ENCODE data around the gene EEF1AKMT4. TPM values are rescaled to one million over a fixed set of nuclear protein-coding genes. Genes with fewer than 3 reads are reported as not detected.

EEF1AKMT4 gene
- polyA plus RNA-seq, 2 of the 4 experiments (the other 2 are of a cell fraction) = 9.8 to 12.7 TPM

GRCh38 chr3:184307915-184308314 lies 58.4 kb downstream of the EEF1AKMT4 start (continued):
- no peak for TF ChIP-seq ZFP36 (IDR thresholded peaks at IDR 0.05; ENCODE audit: borderline replicate concordance, partially characterized antibody)
- TF ChIP-seq HEYL (CRISPR knock-in tag; IDR thresholded peaks at IDR 0.05) = no peak
- TF ChIP-seq ATOH8 (CRISPR knock-in tag; IDR thresholded peaks at IDR 0.05; ENCODE audit: low read depth) = no peak
- no peak for TF ChIP-seq HOXB13 (CRISPR knock-in tag; IDR thresholded peaks at IDR 0.05; ENCODE audit: low read depth)

Small RNAs within 50 kb of the gene (small RNA-seq; reads per million reads assigned to genes)
- 0 to 0.58 (median 0) reads per million in 6 experiments for gene MIR1224

Other genes starting within 250 kb of the EEF1AKMT4 start
- 19.1 and 20.7 TPM in 2 replicates for gene ABCC5, start 231.8 kb upstream of the EEF1AKMT4 start, polyA plus RNA-seq (2011; rRNA removed)
- gene ABCC5, start 231.8 kb upstream of the EEF1AKMT4 start, polyA plus RNA-seq (2017; fragmentation: RNase III; extraction: RNeasy Plus Mini Kit Qiagen cat#74134 plus additional on column Dnase treatment) = 13.3 to 15.5 TPM (median 14.2 TPM) in 3 replicates
- gene HTR3D, start 217.9 kb upstream of the EEF1AKMT4 start, polyA plus RNA-seq (2011; rRNA removed) = not detected in 2 replicates
- not detected in 3 replicates for gene HTR3D, start 217.9 kb upstream of the EEF1AKMT4 start, polyA plus RNA-seq (2017; fragmentation: RNase III; extraction: RNeasy Plus Mini Kit Qiagen cat#74134 plus additional on column Dnase treatment)
- not detected in 2 replicates for gene HTR3C, start 196.6 kb upstream of the EEF1AKMT4 start, polyA plus RNA-seq (2011; rRNA removed)
- not detected in 3 replicates for gene HTR3C, start 196.6 kb upstream of the EEF1AKMT4 start, polyA plus RNA-seq (2017; fragmentation: RNase III; extraction: RNeasy Plus Mini Kit Qiagen cat#74134 plus additional on column Dnase treatment)
- gene HTR3E, start 152.6 kb upstream of the EEF1AKMT4 start, polyA plus RNA-seq (2011; rRNA removed) = not detected in 2 replicates
- gene HTR3E, start 152.6 kb upstream of the EEF1AKMT4 start, polyA plus RNA-seq (2017; fragmentation: RNase III; extraction: RNeasy Plus Mini Kit Qiagen cat#74134 plus additional on column Dnase treatment) = not detected in 3 replicates
- 32.7 and 33.9 TPM in 2 replicates for gene EIF2B5, start 114.3 kb upstream of the EEF1AKMT4 start, polyA plus RNA-seq (2011; rRNA removed)
- 29.8 to 32.5 TPM (median 32.1 TPM) in 3 replicates for gene EIF2B5, start 114.3 kb upstream of the EEF1AKMT4 start, polyA plus RNA-seq (2017; fragmentation: RNase III; extraction: RNeasy Plus Mini Kit Qiagen cat#74134 plus additional on column Dnase treatment)
- 14.1 and 17.7 TPM in 2 replicates for gene DVL3, start 94.3 kb upstream of the EEF1AKMT4 start, polyA plus RNA-seq (2011; rRNA removed)
- 23.6 to 24.4 TPM (median 23.9 TPM) in 3 replicates for gene DVL3, start 94.3 kb upstream of the EEF1AKMT4 start, polyA plus RNA-seq (2017; fragmentation: RNase III; extraction: RNeasy Plus Mini Kit Qiagen cat#74134 plus additional on column Dnase treatment)
- gene AP2M1, start 74.8 kb upstream of the EEF1AKMT4 start, polyA plus RNA-seq (2011; rRNA removed) = 274 and 316 TPM in 2 replicates
- gene AP2M1, start 74.8 kb upstream of the EEF1AKMT4 start, polyA plus RNA-seq (2017; fragmentation: RNase III; extraction: RNeasy Plus Mini Kit Qiagen cat#74134 plus additional on column Dnase treatment) = 285 to 298 TPM (median 288 TPM) in 3 replicates
- gene ABCF3, start 63.5 kb upstream of the EEF1AKMT4 start, polyA plus RNA-seq (2011; rRNA removed) = 34.6 and 35.3 TPM in 2 replicates
- gene ABCF3, start 63.5 kb upstream of the EEF1AKMT4 start, polyA plus RNA-seq (2017; fragmentation: RNase III; extraction: RNeasy Plus Mini Kit Qiagen cat#74134 plus additional on column Dnase treatment) = 46.6 to 50.2 TPM (median 47.7 TPM) in 3 replicates
- gene VWA5B2, start 20.1 kb upstream of the EEF1AKMT4 start, polyA plus RNA-seq (2011; rRNA removed) = 0.11 and 0.37 TPM in 2 replicates
- gene VWA5B2, start 20.1 kb upstream of the EEF1AKMT4 start, polyA plus RNA-seq (2017; fragmentation: RNase III; extraction: RNeasy Plus Mini Kit Qiagen cat#74134 plus additional on column Dnase treatment) = 0.37 to 0.48 TPM (median 0.47 TPM) in 3 replicates
- gene ALG3, start 710 bp upstream of the EEF1AKMT4 start, polyA plus RNA-seq (2011; rRNA removed) = 49.1 and 74.4 TPM in 2 replicates
- 55.9 to 59.6 TPM (median 57.6 TPM) in 3 replicates for gene ALG3, start 710 bp upstream of the EEF1AKMT4 start, polyA plus RNA-seq (2017; fragmentation: RNase III; extraction: RNeasy Plus Mini Kit Qiagen cat#74134 plus additional on column Dnase treatment)
- gene CAMK2N2, start 11.9 kb downstream of the EEF1AKMT4 start, polyA plus RNA-seq (2011; rRNA removed) = 0.05 and 0.20 TPM in 2 replicates
- gene CAMK2N2, start 11.9 kb downstream of the EEF1AKMT4 start, polyA plus RNA-seq (2017; fragmentation: RNase III; extraction: RNeasy Plus Mini Kit Qiagen cat#74134 plus additional on column Dnase treatment) = 0.71 to 0.88 TPM (median 0.84 TPM) in 3 replicates
- gene ECE2, start 26.4 kb downstream of the EEF1AKMT4 start, polyA plus RNA-seq (2011; rRNA removed) = not detected in 2 replicates
- not detected in 3 replicates for gene ECE2, start 26.4 kb downstream of the EEF1AKMT4 start, polyA plus RNA-seq (2017; fragmentation: RNase III; extraction: RNeasy Plus Mini Kit Qiagen cat#74134 plus additional on column Dnase treatment)
- 267 and 304 TPM in 2 replicates for gene PSMD2, start 49.6 kb downstream of the EEF1AKMT4 start, polyA plus RNA-seq (2011; rRNA removed)
- gene PSMD2, start 49.6 kb downstream of the EEF1AKMT4 start, polyA plus RNA-seq (2017; fragmentation: RNase III; extraction: RNeasy Plus Mini Kit Qiagen cat#74134 plus additional on column Dnase treatment) = 503 to 541 TPM (median 522 TPM) in 3 replicates
- gene EIF4G1, start 64.9 kb downstream of the EEF1AKMT4 start, polyA plus RNA-seq (2011; rRNA removed) = 152 and 185 TPM in 2 replicates
- 248 to 261 TPM (median 254 TPM) in 3 replicates for gene EIF4G1, start 64.9 kb downstream of the EEF1AKMT4 start, polyA plus RNA-seq (2017; fragmentation: RNase III; extraction: RNeasy Plus Mini Kit Qiagen cat#74134 plus additional on column Dnase treatment)
- gene FAM131A, start 87.9 kb downstream of the EEF1AKMT4 start, polyA plus RNA-seq (2011; rRNA removed) = 5.2 and 5.7 TPM in 2 replicates
- 5.4 to 6.1 TPM (median 6.0 TPM) in 3 replicates for gene FAM131A, start 87.9 kb downstream of the EEF1AKMT4 start, polyA plus RNA-seq (2017; fragmentation: RNase III; extraction: RNeasy Plus Mini Kit Qiagen cat#74134 plus additional on column Dnase treatment)
- gene CLCN2, start 111.9 kb downstream of the EEF1AKMT4 start, polyA plus RNA-seq (2011; rRNA removed) = 2.2 and 2.7 TPM in 2 replicates
- gene CLCN2, start 111.9 kb downstream of the EEF1AKMT4 start, polyA plus RNA-seq (2017; fragmentation: RNase III; extraction: RNeasy Plus Mini Kit Qiagen cat#74134 plus additional on column Dnase treatment) = 4.4 to 5.4 TPM (median 4.9 TPM) in 3 replicates
- 112 and 127 TPM in 2 replicates for gene POLR2H, start 112.0 kb downstream of the EEF1AKMT4 start, polyA plus RNA-seq (2011; rRNA removed)
- 98.9 to 104 TPM (median 103 TPM) in 3 replicates for gene POLR2H, start 112.0 kb downstream of the EEF1AKMT4 start, polyA plus RNA-seq (2017; fragmentation: RNase III; extraction: RNeasy Plus Mini Kit Qiagen cat#74134 plus additional on column Dnase treatment)
- 0.06 and 0.09 TPM in 2 replicates for gene THPO, start 128.5 kb downstream of the EEF1AKMT4 start, polyA plus RNA-seq (2011; rRNA removed)
- gene THPO, start 128.5 kb downstream of the EEF1AKMT4 start, polyA plus RNA-seq (2017; fragmentation: RNase III; extraction: RNeasy Plus Mini Kit Qiagen cat#74134 plus additional on column Dnase treatment) = not detected in 3 replicates
- 0.12 and 0.19 TPM in 2 replicates for gene CHRD, start 130.4 kb downstream of the EEF1AKMT4 start, polyA plus RNA-seq (2011; rRNA removed)
- gene CHRD, start 130.4 kb downstream of the EEF1AKMT4 start, polyA plus RNA-seq (2017; fragmentation: RNase III; extraction: RNeasy Plus Mini Kit Qiagen cat#74134 plus additional on column Dnase treatment) = 0.13 to 0.32 TPM (median 0.14 TPM) in 3 replicates